Activated T-cell treated with anti-CD3 and anti-CD28 coated beads for 48 hours (primary cell): ENCODE measurements around the gene SKP2.

Experiments used
- DNase-seq: peaks from one replicate; pipeline ENCODE4 v3.0.0-alpha.2; 2020; ENCODE audit warnings: low read depth

The SKP2 gene

GRCh38 chr5:36200513-36200912 is 48.6 kb downstream of the SKP2 start:
- DNase-seq, result no peak

DNA sequence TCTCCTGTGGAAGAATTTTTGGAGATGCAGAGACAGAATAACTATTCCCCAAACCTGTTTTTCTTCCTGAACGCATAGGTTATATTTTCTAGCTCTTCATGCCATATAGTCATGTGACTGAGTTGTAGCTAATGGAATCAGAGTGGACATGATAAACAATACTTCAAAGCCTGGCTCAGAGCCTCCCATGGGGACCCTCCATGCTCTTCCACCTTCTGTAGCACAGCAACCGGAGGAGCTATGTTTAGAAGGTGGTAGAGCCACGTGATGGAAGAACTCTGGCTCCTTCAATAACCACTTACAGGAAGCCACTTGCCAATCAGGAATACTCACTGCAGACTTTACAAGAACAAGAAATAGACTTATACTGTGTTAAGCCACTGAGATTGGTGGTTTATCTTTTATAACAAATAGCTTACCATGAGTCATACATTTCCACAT is 50.6 kb downstream of the SKP2 start:
- no peak for DNase-seq

DNA sequence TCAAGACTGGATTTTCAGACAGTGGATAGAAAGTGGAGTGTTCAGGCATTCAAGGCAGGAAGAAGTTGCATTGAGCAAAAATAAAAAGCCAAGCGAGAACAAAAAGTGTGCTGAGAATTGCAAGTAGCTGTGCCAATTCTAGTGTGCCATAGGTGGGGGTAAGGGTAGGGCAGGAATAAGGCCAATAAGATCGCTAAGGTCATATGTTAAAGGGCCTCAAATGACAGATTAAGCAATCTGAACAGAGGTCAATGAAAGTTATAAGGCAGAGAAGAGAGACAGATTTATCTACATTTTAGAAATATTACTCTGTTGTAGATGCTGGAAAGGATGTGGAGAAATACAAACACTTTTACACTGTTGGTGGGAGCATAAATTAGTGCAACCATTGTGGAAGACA is 53.4 kb downstream of the SKP2 start:
- DNase-seq, result no peak

- DNase-seq, result no peak
These were observed 55.0 kb downstream of the SKP2 start for GRCh38 chr5:36206913-36207312.

GRCh38 chr5:36208786-36209185 is 56.9 kb downstream of the SKP2 start:
- DNase-seq, result no peak

GRCh38 chr5:36209664-36210063 is 57.8 kb downstream of the SKP2 start:
- no peak for DNase-seq

- no peak for DNase-seq
These were observed 62.5 kb downstream of the SKP2 start for GRCh38 chr5:36214436-36214835.

DNA sequence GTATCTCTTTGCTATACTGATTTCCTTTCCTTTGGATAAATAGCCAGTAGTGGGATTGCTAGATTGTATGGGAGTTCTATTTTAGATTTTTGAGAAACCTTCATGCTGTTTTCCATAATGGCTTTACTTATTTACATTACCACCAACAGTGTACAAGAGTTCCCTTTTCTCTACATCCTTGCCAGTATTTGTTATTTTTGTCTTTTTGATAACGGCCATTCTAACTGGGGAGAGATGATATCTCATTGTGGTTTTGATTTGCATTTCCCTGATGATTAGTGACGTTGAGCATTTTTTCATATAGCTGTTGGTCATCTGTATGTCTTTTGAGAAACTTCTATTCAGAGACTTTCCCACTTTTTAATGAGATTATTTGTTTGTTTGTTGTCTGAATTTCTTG is 64.0 kb downstream of the SKP2 start:
- no peak for DNase-seq

DNA sequence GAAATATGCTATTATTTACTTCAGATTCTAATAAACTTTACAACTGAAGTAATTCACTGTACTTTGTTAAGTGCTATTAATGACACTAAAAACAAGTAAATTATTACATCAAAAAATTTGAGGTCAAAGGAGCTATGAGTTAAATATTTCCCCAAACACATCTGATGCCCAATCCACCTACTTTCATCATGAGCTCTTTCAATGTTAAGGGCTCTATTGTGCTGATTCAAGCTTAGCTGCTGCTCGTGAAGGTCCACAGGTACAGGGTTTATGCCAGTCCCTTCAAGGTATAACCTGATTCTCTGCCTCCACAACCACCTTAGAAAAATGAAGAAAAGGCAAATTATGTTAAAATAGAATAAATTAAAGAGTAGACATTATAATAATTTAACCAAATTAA is 65.7 kb downstream of the SKP2 start:
- no peak for DNase-seq

- no peak for DNase-seq
These were observed 66.1 kb downstream of the SKP2 start for GRCh38 chr5:36217988-36218387.

- DNase-seq, result no peak
These were observed 70.7 kb downstream of the SKP2 start for GRCh38 chr5:36222620-36223019.

GRCh38 chr5:36227046-36227445 is 75.1 kb downstream of the SKP2 start:
- no peak for DNase-seq

DNA sequence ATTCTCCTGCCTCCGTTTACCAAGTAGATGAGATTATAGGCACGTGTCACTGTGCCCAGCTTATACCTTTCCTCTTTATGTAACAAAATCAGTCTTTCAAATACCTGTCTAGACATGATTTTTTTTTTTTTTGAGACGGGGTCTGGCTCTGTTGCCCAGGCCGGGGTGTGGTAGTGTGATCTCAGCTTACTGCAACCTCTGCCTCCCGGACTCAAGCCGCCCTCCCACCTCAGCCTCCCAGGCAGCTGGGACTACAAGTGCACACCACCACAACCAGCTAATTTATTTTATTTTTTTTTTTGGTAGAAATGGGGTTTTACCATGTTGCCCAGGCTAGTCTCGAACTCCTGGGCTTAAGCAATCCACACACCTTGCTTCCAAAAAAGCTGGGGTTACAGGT is 76.6 kb downstream of the SKP2 start:
- no peak for DNase-seq

- DNase-seq, result no peak
These were observed 78.4 kb downstream of the SKP2 start for GRCh38 chr5:36230151-36230790.

GRCh38 chr5:36232533-36232932 is 80.6 kb downstream of the SKP2 start:
- DNase-seq, result no peak
